ENCODE data around the gene FMO4.
"Not testable (repeated sequence)": the region's sequence is repeated elsewhere in the genome, so short reads cannot be mapped to it uniquely, and the experiment has no call there.

FMO4 gene

GRCh38 chr1:171390740-171391139 is 76.8 kb downstream of the FMO4 start:
- not testable (repeated sequence) for DNase-seq (ENCODE audit: low spot score)
